Hematopoietic multipotent progenitor cell treated with erythropoietin and hydrocortisone succinate and interleukin-3 and kit ligand, for 15 days (in vitro differentiated cells): Measurements from ENCODE around the gene PKD2L1.
"Not testable (repeated sequence)": the region's sequence is repeated elsewhere in the genome, so short reads cannot be mapped to it uniquely, and the experiment has no call there.

ENCODE experiments used
- DNase-seq: peaks from one replicate; pipeline ENCODE4 v3.0.0-alpha.2; 2015; ENCODE audit warnings: low spot score

Gene PKD2L1

GRCh38 chr10:100286051-100287033 lies 43.7 kb downstream of the PKD2L1 start, which contains the start of gene BLOC1S2:
BLOC1S2 (minus strand) TSS chr10:100286680; CDS start chr10:100286659, 21 bp downstream.
- peak; percentile 91 for DNase-seq

- not testable (repeated sequence) for DNase-seq
These were observed 44.7 kb downstream of the PKD2L1 start for GRCh38 chr10:100285326-100285725.

- no peak for DNase-seq
These were observed 47.1 kb downstream of the PKD2L1 start for GRCh38 chr10:100282907-100283306.

- not testable (repeated sequence) for DNase-seq
These were observed 53.1 kb downstream of the PKD2L1 start for GRCh38 chr10:100276971-100277370.

GRCh38 chr10:100267239-100268104 lies 62.6 kb downstream of the PKD2L1 start, which contains the start of gene CWF19L1:
CWF19L1 (minus strand) TSS chr10:100267638; CDS start chr10:100267593, 45 bp downstream.
- DNase-seq, result peak; percentile 77

GRCh38 chr10:100265821-100266485 lies 64.1 kb downstream of the PKD2L1 start:
- no peak for DNase-seq

- DNase-seq, result no peak
These were observed 75.8 kb downstream of the PKD2L1 start for GRCh38 chr10:100254191-100254590.

GRCh38 chr10:100253041-100253440 lies 77.0 kb downstream of the PKD2L1 start:
- DNase-seq, result no peak

- no peak for DNase-seq
These were observed 81.2 kb downstream of the PKD2L1 start for GRCh38 chr10:100248820-100249219.

- no peak for DNase-seq
These were observed 84.4 kb downstream of the PKD2L1 start for GRCh38 chr10:100245484-100246220.

GRCh38 chr10:100239851-100240250 lies 90.2 kb downstream of the PKD2L1 start:
- DNase-seq, result no peak

- no peak for DNase-seq
These were observed 91.6 kb downstream of the PKD2L1 start for GRCh38 chr10:100238429-100238828.
